SK-N-SH treated with all-trans-retinoic acid at 6 μM for 48 hours (cell line): ENCODE data around the gene PTPRN2.

ENCODE experiments used
- ATAC-seq: fragments of 200-7000 bp; cut with Tn5 transposase; 3 replicates; pipeline ENCODE4 v1.9.1; 2020; ENCODE audit warnings: mild to moderate bottlenecking, moderate library complexity
- ARNTL ChIP-seq: fragments of 450-650 bp; formaldehyde crosslinking; IDR thresholded peaks from 2 replicates; pipeline ENCODE4 v1.5.0; 2020; ENCODE audit warnings: low read depth, mild to moderate bottlenecking, moderate library complexity, borderline replicate concordance
- BACH2 ChIP-seq: fragments of 250-450 bp; sonication (Bioruptor Pico); IDR thresholded peaks from 2 replicates; pipeline ENCODE4 v1.9.0; 2021; ENCODE audit warnings: mild to moderate bottlenecking, borderline replicate concordance
- CSDC2 ChIP-seq: fragments of 250-450 bp; sonication (Bioruptor Pico); IDR thresholded peaks from 2 replicates; pipeline ENCODE4 v1.5.0; 2020; ENCODE audit warnings: mild to moderate bottlenecking, moderate library complexity
- CSRNP3 ChIP-seq: fragments of 250-450 bp; sonication (Bioruptor Pico); IDR thresholded peaks from 2 replicates; pipeline ENCODE4 v1.5.1; 2021; ENCODE audit warnings: mild to moderate bottlenecking, moderate library complexity
- ESRRG ChIP-seq: fragments of 250-450 bp; sonication (Bioruptor Pico); IDR thresholded peaks from 2 replicates; pipeline ENCODE4 v1.6.1; 2021; ENCODE audit warnings: mild to moderate bottlenecking
- GLIS3 ChIP-seq: fragments of 250-450 bp; sonication (Bioruptor Pico); IDR thresholded peaks from 2 replicates; pipeline ENCODE4 v1.5.0; 2020; ENCODE audit warnings: mild to moderate bottlenecking, moderate library complexity
- ISL1 ChIP-seq: fragments of 250-450 bp; sonication (Bioruptor Pico); IDR thresholded peaks from 2 replicates; pipeline ENCODE4 v2.1.2; 2022; ENCODE audit warnings: mild to moderate bottlenecking, moderate library complexity
- OSR1 ChIP-seq: fragments of 250-450 bp; sonication (Bioruptor Pico); IDR thresholded peaks from 2 replicates; pipeline ENCODE4 v1.8.0; 2022; ENCODE audit warnings: moderate library complexity, mild to moderate bottlenecking, inconsistent platforms
- PPARA ChIP-seq: fragments of 250-450 bp; sonication (Bioruptor Pico); IDR thresholded peaks from 2 replicates; pipeline ENCODE4 v1.5.0; 2020; ENCODE audit warnings: mild to moderate bottlenecking, borderline replicate concordance
- RARB ChIP-seq: fragments of 250-450 bp; sonication (Bioruptor Pico); IDR thresholded peaks from 2 replicates; pipeline ENCODE4 v1.8.0; 2021; ENCODE audit warnings: mild to moderate bottlenecking, moderate library complexity
- SNAI2 ChIP-seq: fragments of 250-450 bp; sonication (Bioruptor Pico); IDR thresholded peaks from 2 replicates; pipeline ENCODE4 v1.5.0; 2020; ENCODE audit warnings: mild to moderate bottlenecking, moderate library complexity
- TCF4 ChIP-seq: fragments of 250-450 bp; sonication (Bioruptor Pico); IDR thresholded peaks from 2 replicates; pipeline ENCODE4 v1.8.0; 2021; ENCODE audit warnings: mild to moderate bottlenecking, moderate library complexity, borderline replicate concordance
- TOX ChIP-seq: fragments of 250-450 bp; sonication (Bioruptor Pico); IDR thresholded peaks from 2 replicates; pipeline ENCODE4 v1.8.0; 2021; ENCODE audit warnings: mild to moderate bottlenecking, moderate library complexity, borderline replicate concordance
- TSHZ2 ChIP-seq: fragments of 250-450 bp; sonication (Bioruptor Pico); IDR thresholded peaks from 2 replicates; pipeline ENCODE4 v1.5.0; 2020; ENCODE audit warnings: mild to moderate bottlenecking, moderate library complexity
- ZC3H10 ChIP-seq: fragments of 250-450 bp; sonication (Bioruptor Pico); IDR thresholded peaks from 2 replicates; pipeline ENCODE4 v1.5.1; 2021; ENCODE audit warnings: mild to moderate bottlenecking, moderate library complexity
- ZFP3 ChIP-seq: fragments of 250-450 bp; sonication (Bioruptor Pico); IDR thresholded peaks from 2 replicates; pipeline ENCODE4 v1.5.0; 2020; ENCODE audit warnings: mild to moderate bottlenecking, moderate library complexity
- ZFP30 ChIP-seq: fragments of 450-650 bp; formaldehyde crosslinking; IDR thresholded peaks from 2 replicates; pipeline ENCODE4 v1.5.0; 2022; ENCODE audit warnings: mild to moderate bottlenecking, moderate library complexity
- ZNF565 ChIP-seq: fragments of 450-650 bp; formaldehyde crosslinking; conservative IDR thresholded peaks from 2 replicates; pipeline ENCODE4 v1.5.0; 2020; ENCODE audit warnings: low read depth, mild to moderate bottlenecking, moderate library complexity
- ZNF70 ChIP-seq: fragments of 450-650 bp; formaldehyde crosslinking; IDR thresholded peaks from 2 replicates; pipeline ENCODE4 v1.5.0; 2020; ENCODE audit warnings: mild to moderate bottlenecking, moderate library complexity
- ZNF8 ChIP-seq: fragments of 450-650 bp; formaldehyde crosslinking; IDR thresholded peaks from 2 replicates; pipeline ENCODE4 v1.5.0; 2020; ENCODE audit warnings: mild to moderate bottlenecking, moderate library complexity
- TF ChIP-seq, protein P1 (sequence below): fragments of 250-450 bp; sonication (Bioruptor Pico); IDR thresholded peaks from 2 replicates; pipeline ENCODE4 v1.5.1; 2020; ENCODE audit warnings: low read depth, mild to moderate bottlenecking, moderate library complexity
- TF ChIP-seq, protein P2 (sequence below): fragments of 250-450 bp; sonication (Bioruptor Pico); IDR thresholded peaks from 2 replicates; pipeline ENCODE4 v1.8.0; 2021; ENCODE audit warnings: low read depth, mild to moderate bottlenecking, moderate library complexity, borderline replicate concordance
- TF ChIP-seq, protein P3 (sequence below): fragments of 250-450 bp; sonication (Bioruptor Pico); IDR thresholded peaks from 2 replicates; pipeline ENCODE4 v1.8.0; 2020; ENCODE audit warnings: mild to moderate bottlenecking, moderate library complexity, borderline replicate concordance

The PTPRN2 gene

DNA sequence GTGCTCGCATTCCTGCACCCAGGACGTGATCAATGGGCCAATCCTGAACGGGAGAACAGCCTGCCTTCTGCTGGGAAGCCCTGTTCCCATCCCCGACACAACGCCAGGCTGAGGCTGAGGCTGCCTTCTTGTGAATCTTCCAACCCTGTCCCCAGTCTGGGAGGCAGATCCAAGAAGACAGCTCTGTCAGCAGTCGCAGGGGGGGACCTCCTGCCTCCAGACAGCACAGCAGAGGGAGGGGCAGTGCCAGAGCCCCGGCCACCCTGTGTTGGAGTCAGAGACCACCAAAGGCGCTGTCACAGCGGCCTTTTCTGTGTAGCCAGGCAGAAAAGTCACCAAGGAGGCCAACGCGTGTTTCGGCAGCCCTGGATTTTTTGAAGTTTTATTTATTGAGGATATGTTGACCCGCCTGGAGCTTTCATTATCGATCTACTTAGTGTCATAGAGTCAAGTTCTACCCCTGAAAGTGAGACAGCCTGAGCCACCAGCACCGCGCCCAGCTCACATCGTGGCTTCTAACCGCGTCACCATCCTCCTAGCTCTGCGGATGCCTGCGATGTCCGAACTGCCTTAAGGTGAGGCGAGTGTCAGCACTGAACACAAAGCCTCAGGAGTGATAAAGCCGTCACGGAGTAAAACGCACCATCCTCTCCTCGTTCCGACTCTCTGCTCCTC, 86.1 kb downstream of the PTPRN2 start:
- TF ChIP-seq, protein P1, sequence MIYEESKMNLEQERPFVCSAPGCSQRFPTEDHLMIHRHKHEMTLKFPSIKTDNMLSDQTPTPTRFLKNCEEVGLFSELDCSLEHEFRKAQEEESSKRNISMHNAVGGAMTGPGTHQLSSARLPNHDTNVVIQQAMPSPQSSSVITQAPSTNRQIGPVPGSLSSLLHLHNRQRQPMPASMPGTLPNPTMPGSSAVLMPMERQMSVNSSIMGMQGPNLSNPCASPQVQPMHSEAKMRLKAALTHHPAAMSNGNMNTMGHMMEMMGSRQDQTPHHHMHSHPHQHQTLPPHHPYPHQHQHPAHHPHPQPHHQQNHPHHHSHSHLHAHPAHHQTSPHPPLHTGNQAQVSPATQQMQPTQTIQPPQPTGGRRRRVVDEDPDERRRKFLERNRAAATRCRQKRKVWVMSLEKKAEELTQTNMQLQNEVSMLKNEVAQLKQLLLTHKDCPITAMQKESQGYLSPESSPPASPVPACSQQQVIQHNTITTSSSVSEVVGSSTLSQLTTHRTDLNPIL (CRISPR knock-in tag), result no peak
- TF ChIP-seq ISL1 (CRISPR knock-in tag), result no peak
- TF ChIP-seq ZNF70 (CRISPR knock-in tag), result no peak
- TF ChIP-seq ZNF565, result no peak
- no peak for TF ChIP-seq ZFP3 (CRISPR knock-in tag)
- TF ChIP-seq TCF4 (CRISPR knock-in tag), result no peak
- TF ChIP-seq TOX (CRISPR knock-in tag), result no peak
- TF ChIP-seq GLIS3 (CRISPR knock-in tag), result no peak
- TF ChIP-seq ARNTL (CRISPR knock-in tag), result no peak
- no peak for TF ChIP-seq CSRNP3 (CRISPR knock-in tag)
- no peak for TF ChIP-seq ZNF8 (CRISPR knock-in tag)
- TF ChIP-seq, protein P2, sequence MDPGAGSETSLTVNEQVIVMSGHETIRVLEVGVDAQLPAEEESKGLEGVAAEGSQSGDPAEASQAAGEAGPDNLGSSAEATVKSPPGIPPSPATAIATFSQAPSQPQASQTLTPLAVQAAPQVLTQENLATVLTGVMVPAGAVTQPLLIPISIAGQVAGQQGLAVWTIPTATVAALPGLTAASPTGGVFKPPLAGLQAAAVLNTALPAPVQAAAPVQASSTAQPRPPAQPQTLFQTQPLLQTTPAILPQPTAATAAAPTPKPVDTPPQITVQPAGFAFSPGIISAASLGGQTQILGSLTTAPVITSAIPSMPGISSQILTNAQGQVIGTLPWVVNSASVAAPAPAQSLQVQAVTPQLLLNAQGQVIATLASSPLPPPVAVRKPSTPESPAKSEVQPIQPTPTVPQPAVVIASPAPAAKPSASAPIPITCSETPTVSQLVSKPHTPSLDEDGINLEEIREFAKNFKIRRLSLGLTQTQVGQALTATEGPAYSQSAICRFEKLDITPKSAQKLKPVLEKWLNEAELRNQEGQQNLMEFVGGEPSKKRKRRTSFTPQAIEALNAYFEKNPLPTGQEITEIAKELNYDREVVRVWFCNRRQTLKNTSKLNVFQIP (CRISPR knock-in tag), result no peak
- no peak for TF ChIP-seq ZC3H10 (CRISPR knock-in tag)
- TF ChIP-seq RARB, result no peak
- no peak for TF ChIP-seq SNAI2 (CRISPR knock-in tag)
- ATAC-seq, result no peak

- TF ChIP-seq ZNF565 (no peak), PPARA (CRISPR knock-in tag) (no peak), SNAI2 (CRISPR knock-in tag) (no peak), TOX (CRISPR knock-in tag) (no peak), ZFP30 (no peak), CSRNP3 (CRISPR knock-in tag) (no peak), ZC3H10 (CRISPR knock-in tag) (no peak), ARNTL (CRISPR knock-in tag) (no peak), TCF4 (CRISPR knock-in tag) (no peak), CSDC2 (CRISPR knock-in tag) (no peak), ISL1 (CRISPR knock-in tag) (no peak), BACH2 (CRISPR knock-in tag) (no peak), OSR1 (CRISPR knock-in tag) (no peak), ZFP3 (CRISPR knock-in tag) (no peak)
- TF ChIP-seq, protein P1 (CRISPR knock-in tag), result no peak
- ATAC-seq, result no peak
Measured at GRCh38 chr7:158500651-158501052, 87.0 kb downstream of the PTPRN2 start.

DNA sequence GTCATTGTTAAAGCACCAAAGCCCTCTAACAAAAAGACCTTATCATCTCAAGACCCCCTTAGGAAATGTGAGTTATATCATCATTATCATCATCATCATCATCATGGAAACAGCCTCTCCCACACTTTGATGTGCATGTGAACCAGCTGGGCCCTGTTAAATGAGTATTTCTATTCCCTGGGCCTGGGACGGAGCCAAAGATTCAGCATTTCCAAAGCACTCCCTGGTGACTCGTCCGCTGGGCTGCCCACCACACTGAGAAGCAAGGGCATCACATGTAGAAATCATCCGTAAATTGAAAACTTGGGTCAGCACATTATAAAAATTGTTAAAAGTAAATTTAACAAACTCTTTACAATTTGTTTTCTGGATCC, 88.6 kb downstream of the PTPRN2 start:
- no peak for ATAC-seq
- TF ChIP-seq, protein P3, sequence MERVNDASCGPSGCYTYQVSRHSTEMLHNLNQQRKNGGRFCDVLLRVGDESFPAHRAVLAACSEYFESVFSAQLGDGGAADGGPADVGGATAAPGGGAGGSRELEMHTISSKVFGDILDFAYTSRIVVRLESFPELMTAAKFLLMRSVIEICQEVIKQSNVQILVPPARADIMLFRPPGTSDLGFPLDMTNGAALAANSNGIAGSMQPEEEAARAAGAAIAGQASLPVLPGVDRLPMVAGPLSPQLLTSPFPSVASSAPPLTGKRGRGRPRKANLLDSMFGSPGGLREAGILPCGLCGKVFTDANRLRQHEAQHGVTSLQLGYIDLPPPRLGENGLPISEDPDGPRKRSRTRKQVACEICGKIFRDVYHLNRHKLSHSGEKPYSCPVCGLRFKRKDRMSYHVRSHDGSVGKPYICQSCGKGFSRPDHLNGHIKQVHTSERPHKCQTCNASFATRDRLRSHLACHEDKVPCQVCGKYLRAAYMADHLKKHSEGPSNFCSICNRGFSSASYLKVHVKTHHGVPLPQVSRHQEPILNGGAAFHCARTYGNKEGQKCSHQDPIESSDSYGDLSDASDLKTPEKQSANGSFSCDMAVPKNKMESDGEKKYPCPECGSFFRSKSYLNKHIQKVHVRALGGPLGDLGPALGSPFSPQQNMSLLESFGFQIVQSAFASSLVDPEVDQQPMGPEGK (CRISPR knock-in tag), result no peak
- TF ChIP-seq TSHZ2 (CRISPR knock-in tag) (no peak), CSDC2 (CRISPR knock-in tag) (no peak), ARNTL (CRISPR knock-in tag) (no peak), ESRRG (CRISPR knock-in tag) (no peak), ZNF565 (no peak), TCF4 (CRISPR knock-in tag) (no peak), BACH2 (CRISPR knock-in tag) (no peak)
- TF ChIP-seq, protein P2 (CRISPR knock-in tag), result no peak
